Neural cell (in vitro differentiated cells): ENCODE measurements around the gene DNER. TPM values are rescaled to one million over a fixed set of nuclear protein-coding genes. Genes with fewer than 3 reads are reported as not detected.
"Not testable (repeated sequence)": the region's sequence is repeated elsewhere in the genome, so short reads cannot be mapped to it uniquely, and the experiment has no call there.

Experiments
- H2AFZ ChIP-seq: fragments of 200-600, 300-800 bp; sonication (generic), shearing (Covaris generic); 2 replicates; pipeline ENCODE4 v1.6.0; 2014; ENCODE audit warnings: low read depth, mild to moderate bottlenecking, antibody characterized with exemption, low read length, moderate library complexity
- H3F3A ChIP-seq: fragments of 200-600 bp; shearing (Covaris generic); 2 replicates; pipeline ENCODE4 v1.6.1; 2016; ENCODE audit warnings: mild to moderate bottlenecking, moderate library complexity, mixed read lengths, antibody characterized with exemption, low read length; ENCODE audit not compliant: insufficient read depth, poor library complexity, severe bottlenecking
- H3K27ac ChIP-seq: fragments of 200-600, 300-800 bp; sonication (generic), shearing (Covaris generic); 2 replicates; pipeline ENCODE4 v1.5.1; 2014; ENCODE audit warnings: mild to moderate bottlenecking, low read length, moderate library complexity
- H3K27me3 ChIP-seq: fragments of 300-800, 200-600 bp; sonication (generic), shearing (Covaris generic); 2 replicates; pipeline ENCODE4 v1.6.0; 2014; ENCODE audit warnings: mild to moderate bottlenecking, low read depth, low read length, moderate library complexity; ENCODE audit not compliant: insufficient read depth
- H3K36me3 ChIP-seq: fragments of 300-800, 200-600 bp; sonication (generic), shearing (Covaris generic); 2 replicates; pipeline ENCODE4 v1.5.1; 2014; ENCODE audit warnings: mild to moderate bottlenecking, antibody characterized with exemption, low read length, moderate library complexity; ENCODE audit not compliant: insufficient read depth
- H3K4me2 ChIP-seq: fragments of 300-800, 200-600 bp; sonication (generic), shearing (Covaris generic); 2 replicates; pipeline ENCODE4 v1.6.0; 2014; ENCODE audit warnings: mild to moderate bottlenecking, low read length
- H3K4me3 ChIP-seq: fragments of 300-800, 200-600 bp; sonication (generic), shearing (Covaris generic); 2 replicates; pipeline ENCODE4 v1.5.1; 2014; ENCODE audit warnings: mild to moderate bottlenecking, low read length, moderate library complexity
- H3K79me2 ChIP-seq: fragments of 200-600 bp; shearing (Covaris generic); replicated peaks from 2 replicates; pipeline ENCODE4 v1.6.0; 2014; ENCODE audit warnings: mild to moderate bottlenecking, low read length, moderate library complexity; ENCODE audit not compliant: insufficient read depth
- H3K9ac ChIP-seq: fragments of 300-800, 200-600 bp; sonication (generic), shearing (Covaris generic); 2 replicates; pipeline ENCODE4 v1.6.1; 2016; ENCODE audit warnings: mild to moderate bottlenecking, low read length, mixed read lengths
- H3K9me2 ChIP-seq: fragments of 200-600 bp; shearing (Covaris generic); 2 replicates; pipeline ENCODE4 v1.6.1; 2016; ENCODE audit warnings: mild to moderate bottlenecking, low read length, mixed read lengths; ENCODE audit not compliant: insufficient read depth
- H3K9me3 ChIP-seq: fragments of 200-600, 300-800 bp; sonication (generic), shearing (Covaris generic); 2 replicates; pipeline ENCODE4 v1.6.1; 2016; ENCODE audit warnings: mild to moderate bottlenecking, mixed run types, low read length, moderate library complexity, mixed read lengths
- H4K20me1 ChIP-seq: fragments of 200-600 bp; shearing (Covaris generic); 2 replicates; pipeline ENCODE4 v1.6.1; 2016; ENCODE audit warnings: mild to moderate bottlenecking, mixed run types; ENCODE audit not compliant: insufficient read depth
- EP300 ChIP-seq: fragments of 450-650 bp; conservative IDR thresholded peaks from 2 replicates; pipeline ENCODE4 v1.6.1; 2014; ENCODE audit warnings: antibody characterized with exemption, mild to moderate bottlenecking, moderate library complexity; ENCODE audit not compliant: poor library complexity, severe bottlenecking
- EZH2 ChIP-seq: fragments of 200-600, 300-800 bp; shearing (Covaris generic), sonication (generic); IDR thresholded peaks from 2 replicates; pipeline ENCODE4 v1.6.1; 2014; ENCODE audit warnings: antibody characterized with exemption, low read length, borderline replicate concordance, mild to moderate bottlenecking; ENCODE audit not compliant: insufficient read depth, poor library complexity, severe bottlenecking
- MXI1 ChIP-seq: fragments of 450-650 bp; conservative IDR thresholded peaks from 2 replicates; pipeline ENCODE4 v1.6.1; 2014; ENCODE audit warnings: antibody characterized with exemption, mild to moderate bottlenecking; ENCODE audit not compliant: poor library complexity, severe bottlenecking
- POLR2AphosphoS5 ChIP-seq: IDR thresholded peaks from 2 replicates; pipeline ENCODE4 v1.6.1; 2012
- RAD21 ChIP-seq: fragments of 450-650 bp; conservative IDR thresholded peaks from 2 replicates; pipeline ENCODE4 v1.6.1; 2014; ENCODE audit warnings: antibody characterized with exemption, mild to moderate bottlenecking, moderate library complexity
- REST ChIP-seq: IDR thresholded peaks from 2 replicates; pipeline ENCODE4 v1.6.1; 2012; ENCODE audit warnings: borderline replicate concordance
- SMC3 ChIP-seq: fragments of 450-650 bp; conservative IDR thresholded peaks from 2 replicates; pipeline ENCODE4 v1.6.1; 2014; ENCODE audit warnings: antibody characterized with exemption, mild to moderate bottlenecking, moderate library complexity; ENCODE audit not compliant: poor library complexity
- TAF1 ChIP-seq: IDR thresholded peaks from 2 replicates; pipeline ENCODE4 v1.6.1; 2012; ENCODE audit warnings: low read depth
- polyA plus RNA-seq: library from polyadenylated mRNA; depleted of rRNA; stranded (reverse); fragments of >200 nt; gene quantifications from 2 replicates; pipeline ENCODE4 v1.2.3, GENCODE V29; 2014
- TF ChIP-seq, protein P1 (sequence below): fragments of 450-650 bp; IDR thresholded peaks from 2 replicates; pipeline ENCODE4 v1.5.1; 2014; ENCODE audit warnings: antibody characterized with exemption, mild to moderate bottlenecking, moderate library complexity; ENCODE audit not compliant: poor library complexity, severe bottlenecking

The DNER gene
- polyA plus RNA-seq, 1 donor from 2014 or later: 310 TPM

- H2AFZ ChIP-seq: no peak overlapping the region
- H3K27ac ChIP-seq: no peak overlapping the region
- no peaks in the 10 kb centered on the region for H3K9me3 ChIP-seq
- H3K4me2 ChIP-seq: no peak overlapping the region
- H3K4me3 ChIP-seq: no peak overlapping the region
- no peaks in the 10 kb centered on the region for H3K27me3 ChIP-seq
- no peak overlapping the region for H3K9ac ChIP-seq
- no peaks in the 10 kb centered on the region for H3F3A ChIP-seq
- H3K79me2 ChIP-seq: no peaks in the 10 kb centered on the region
- TF ChIP-seq REST: no peak
- TF ChIP-seq TAF1: no peak
- TF ChIP-seq POLR2AphosphoS5: no peak
- TF ChIP-seq, protein P1, sequence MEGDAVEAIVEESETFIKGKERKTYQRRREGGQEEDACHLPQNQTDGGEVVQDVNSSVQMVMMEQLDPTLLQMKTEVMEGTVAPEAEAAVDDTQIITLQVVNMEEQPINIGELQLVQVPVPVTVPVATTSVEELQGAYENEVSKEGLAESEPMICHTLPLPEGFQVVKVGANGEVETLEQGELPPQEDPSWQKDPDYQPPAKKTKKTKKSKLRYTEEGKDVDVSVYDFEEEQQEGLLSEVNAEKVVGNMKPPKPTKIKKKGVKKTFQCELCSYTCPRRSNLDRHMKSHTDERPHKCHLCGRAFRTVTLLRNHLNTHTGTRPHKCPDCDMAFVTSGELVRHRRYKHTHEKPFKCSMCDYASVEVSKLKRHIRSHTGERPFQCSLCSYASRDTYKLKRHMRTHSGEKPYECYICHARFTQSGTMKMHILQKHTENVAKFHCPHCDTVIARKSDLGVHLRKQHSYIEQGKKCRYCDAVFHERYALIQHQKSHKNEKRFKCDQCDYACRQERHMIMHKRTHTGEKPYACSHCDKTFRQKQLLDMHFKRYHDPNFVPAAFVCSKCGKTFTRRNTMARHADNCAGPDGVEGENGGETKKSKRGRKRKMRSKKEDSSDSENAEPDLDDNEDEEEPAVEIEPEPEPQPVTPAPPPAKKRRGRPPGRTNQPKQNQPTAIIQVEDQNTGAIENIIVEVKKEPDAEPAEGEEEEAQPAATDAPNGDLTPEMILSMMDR: no peak
- TF ChIP-seq EP300: no peak
- no peak for TF ChIP-seq SMC3
- TF ChIP-seq RAD21: no peak
- TF ChIP-seq MXI1: no peak
- TF ChIP-seq EZH2: no peak
- H3K9me2 ChIP-seq: no peaks in the 10 kb centered on the region
- no peaks in the 10 kb centered on the region for H4K20me1 ChIP-seq
- H3K36me3 ChIP-seq: peaks cover 13% of the 10 kb centered on the region
Observed at GRCh38 chr2:229375251-229375650, 339.1 kb downstream of the DNER start.

DNA sequence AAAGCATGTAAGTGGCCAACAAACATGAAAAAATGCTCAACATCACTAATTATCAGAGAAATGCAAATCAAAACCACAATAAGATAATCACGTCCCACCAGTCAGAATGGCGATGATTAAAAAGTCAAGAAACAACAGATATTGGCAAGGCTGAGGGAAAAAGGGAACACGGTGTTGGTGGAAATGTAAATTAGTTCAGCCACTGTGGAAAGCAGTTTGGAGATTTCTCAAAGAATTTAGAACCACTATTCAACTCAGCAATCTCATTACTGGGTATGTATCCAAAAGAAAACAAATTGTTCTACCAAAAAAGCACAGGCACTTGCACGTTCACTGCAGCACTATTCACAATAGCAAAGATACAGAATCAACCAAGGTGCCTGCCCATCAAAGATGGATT is 341.0 kb downstream of the DNER start:
- H3K79me2 ChIP-seq, H3K9me2 ChIP-seq, H3F3A ChIP-seq, H4K20me1 ChIP-seq, H3K27ac ChIP-seq, H3K9me3 ChIP-seq, H3K9ac ChIP-seq, H2AFZ ChIP-seq, H3K4me2 ChIP-seq, H3K27me3 ChIP-seq, H3K4me3 ChIP-seq: not testable (repeated sequence)
- peaks cover 13% of the 10 kb centered on the region for H3K36me3 ChIP-seq

- no peak overlapping the region for H3K4me3 ChIP-seq
- no peak overlapping the region for H3K4me2 ChIP-seq
- H3K36me3 ChIP-seq: peaks cover 13% of the 10 kb centered on the region
- TF ChIP-seq RAD21: no peak
- TF ChIP-seq REST: no peak
- TF ChIP-seq MXI1: no peak
- TF ChIP-seq POLR2AphosphoS5: no peak
- H3K9ac ChIP-seq: no peak overlapping the region
- no peaks in the 10 kb centered on the region for H3F3A ChIP-seq
- H3K27ac ChIP-seq: no peak overlapping the region
- H3K79me2 ChIP-seq: no peaks in the 10 kb centered on the region
- H4K20me1 ChIP-seq: no peaks in the 10 kb centered on the region
- no peaks in the 10 kb centered on the region for H3K27me3 ChIP-seq
- H3K9me3 ChIP-seq: peaks cover 6% of the 10 kb centered on the region
- H2AFZ ChIP-seq: no peak overlapping the region
- H3K9me2 ChIP-seq: no peaks in the 10 kb centered on the region
Observed at GRCh38 chr2:229372207-229372606, 342.1 kb downstream of the DNER start.
